Stimulated activated CD8-positive, alpha-beta memory T cell treated with anti-CD3 and anti-CD28 coated beads, Interleukin-4, amount 100 ng/mL, for 48 hours (primary cell): ENCODE data around the gene FGG.
"Not testable (repeated sequence)": the region's sequence is repeated elsewhere in the genome, so short reads cannot be mapped to it uniquely, and the experiment has no call there.

Source experiments
- DNase-seq: peaks from one replicate; pipeline ENCODE4 v3.0.0-alpha.2; 2020

FGG gene

DNA sequence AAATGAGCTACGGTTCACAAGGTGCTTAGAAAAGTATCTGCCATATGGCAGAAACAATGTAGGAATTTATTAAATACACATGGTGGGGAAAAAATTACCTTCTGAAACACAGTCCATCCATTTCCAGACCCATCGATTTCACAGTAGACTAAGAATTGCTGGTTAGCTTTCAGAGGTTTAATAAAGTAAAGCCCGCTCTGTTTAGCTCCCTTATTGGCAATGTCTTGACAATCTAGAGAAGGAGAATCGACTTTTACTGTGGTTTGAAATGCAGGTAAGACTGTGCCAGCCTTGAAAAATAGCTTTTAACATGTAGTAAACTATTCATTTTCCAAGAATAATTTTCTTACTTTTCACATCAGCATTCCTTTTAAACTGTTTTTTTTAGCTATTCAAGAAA lies 2.9 kb downstream of the FGG start:
- DNase-seq: no peak

DNA sequence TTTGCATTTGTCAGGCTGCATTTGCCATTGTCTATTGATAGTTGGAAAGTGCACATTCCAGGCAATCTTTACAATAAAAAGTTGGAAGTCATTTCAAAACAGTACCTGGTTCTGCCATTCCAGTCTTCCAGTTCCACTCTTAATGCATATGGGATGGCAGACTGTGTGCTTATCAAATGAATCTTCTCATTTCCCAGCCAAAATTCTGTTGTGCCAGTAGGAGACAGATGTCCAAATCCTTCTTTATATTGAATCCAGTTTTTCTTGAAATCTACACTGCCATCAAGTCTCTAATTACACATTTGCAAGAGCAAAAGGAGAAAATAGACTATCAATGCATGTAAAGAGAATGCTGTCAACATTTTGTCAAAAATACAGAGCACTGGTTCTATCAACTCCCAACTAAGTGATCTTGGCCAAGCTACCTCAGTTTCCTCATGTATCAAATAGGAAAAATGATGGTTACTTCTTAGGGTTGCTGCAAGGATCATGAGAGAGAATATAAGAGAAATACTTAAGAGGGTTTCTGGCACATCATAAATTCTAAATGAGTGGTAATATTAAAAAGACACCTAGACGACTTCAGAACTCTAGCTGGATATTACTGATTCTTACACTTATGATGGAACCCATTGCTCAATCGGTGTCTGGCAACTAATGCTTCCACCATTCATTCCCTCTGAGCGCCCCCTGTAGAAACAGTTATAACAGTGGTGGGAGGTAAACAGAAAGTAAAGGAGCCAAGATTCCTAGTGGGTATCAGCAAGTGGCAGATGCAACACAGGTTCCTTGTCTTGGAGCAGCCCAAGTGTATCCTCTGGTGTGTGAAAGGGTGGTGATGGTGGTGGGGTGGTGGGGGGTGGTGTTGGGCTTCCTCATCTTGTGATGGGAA lies 3.8 kb downstream of the FGG start:
- DNase-seq: no peak

DNA sequence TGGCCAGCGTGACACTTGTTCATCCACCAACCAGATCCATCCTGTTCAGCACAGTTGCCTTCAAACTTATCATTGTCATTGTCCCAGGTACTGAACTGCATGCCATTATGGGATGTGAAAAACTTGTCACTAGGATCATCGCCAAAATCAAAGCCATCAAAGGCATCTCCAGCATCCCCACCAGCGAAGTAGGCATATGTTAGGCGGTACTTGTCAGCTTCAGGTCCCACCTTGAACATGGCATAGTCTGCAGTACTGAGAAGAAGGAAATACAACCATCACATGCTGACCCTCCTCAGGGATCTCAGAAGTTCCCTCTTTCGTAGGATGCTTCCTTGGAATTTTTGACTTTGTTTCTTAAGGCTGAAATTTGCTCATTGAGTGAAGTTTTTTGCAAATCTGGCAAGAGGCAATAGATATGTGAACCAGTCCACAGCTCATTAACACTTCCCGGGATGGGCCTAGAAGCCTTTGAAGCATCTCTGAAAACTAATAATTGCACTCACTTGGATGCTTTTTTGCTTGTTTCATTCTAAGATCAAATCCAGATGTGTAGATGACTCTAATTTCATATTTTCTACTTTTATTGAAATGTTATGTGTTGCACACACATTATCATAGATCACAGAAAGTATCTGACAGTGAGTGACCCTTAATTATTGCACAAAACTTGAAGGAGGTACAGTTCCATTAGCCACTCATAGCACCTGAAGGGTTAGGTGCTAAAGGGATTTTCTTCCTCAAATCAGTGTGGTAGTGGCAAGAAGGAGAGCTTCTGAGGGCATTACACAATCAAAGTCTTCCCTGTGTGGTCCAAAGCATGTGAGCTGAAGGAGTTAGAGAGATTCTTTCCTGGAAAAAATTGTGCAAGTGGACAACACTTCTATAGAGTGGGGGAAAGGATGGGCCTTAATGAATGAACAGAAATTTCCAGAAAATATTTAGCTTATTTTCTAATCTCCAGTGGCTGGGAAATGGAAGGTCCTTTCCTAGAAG lies 5.4 kb downstream of the FGG start:
- DNase-seq: no peak

DNA sequence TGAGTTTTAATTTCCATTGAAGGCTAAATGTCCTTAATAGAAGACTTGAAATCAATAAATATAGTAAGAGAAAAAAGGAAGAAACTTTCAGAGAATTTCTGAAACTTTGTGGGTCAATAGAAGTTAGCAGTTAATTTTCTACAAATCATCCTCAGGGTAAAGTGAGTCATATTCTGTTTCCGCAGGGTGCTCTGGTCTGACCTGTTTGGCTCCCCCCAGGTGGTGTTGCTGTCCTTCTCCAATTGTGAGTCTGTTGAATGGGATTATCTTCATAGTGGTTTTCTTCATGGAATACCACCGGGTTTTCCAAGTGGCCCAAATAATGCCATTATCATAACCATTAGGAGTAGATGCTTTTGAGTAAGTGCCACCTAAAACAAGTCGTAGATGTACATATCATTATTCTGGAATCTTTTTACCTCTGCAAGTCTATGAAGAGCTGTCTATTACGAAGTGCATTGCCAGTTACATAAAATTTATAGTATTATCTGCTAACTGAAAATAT lies 7.7 kb downstream of the FGG start:
- DNase-seq: no peak

DNA sequence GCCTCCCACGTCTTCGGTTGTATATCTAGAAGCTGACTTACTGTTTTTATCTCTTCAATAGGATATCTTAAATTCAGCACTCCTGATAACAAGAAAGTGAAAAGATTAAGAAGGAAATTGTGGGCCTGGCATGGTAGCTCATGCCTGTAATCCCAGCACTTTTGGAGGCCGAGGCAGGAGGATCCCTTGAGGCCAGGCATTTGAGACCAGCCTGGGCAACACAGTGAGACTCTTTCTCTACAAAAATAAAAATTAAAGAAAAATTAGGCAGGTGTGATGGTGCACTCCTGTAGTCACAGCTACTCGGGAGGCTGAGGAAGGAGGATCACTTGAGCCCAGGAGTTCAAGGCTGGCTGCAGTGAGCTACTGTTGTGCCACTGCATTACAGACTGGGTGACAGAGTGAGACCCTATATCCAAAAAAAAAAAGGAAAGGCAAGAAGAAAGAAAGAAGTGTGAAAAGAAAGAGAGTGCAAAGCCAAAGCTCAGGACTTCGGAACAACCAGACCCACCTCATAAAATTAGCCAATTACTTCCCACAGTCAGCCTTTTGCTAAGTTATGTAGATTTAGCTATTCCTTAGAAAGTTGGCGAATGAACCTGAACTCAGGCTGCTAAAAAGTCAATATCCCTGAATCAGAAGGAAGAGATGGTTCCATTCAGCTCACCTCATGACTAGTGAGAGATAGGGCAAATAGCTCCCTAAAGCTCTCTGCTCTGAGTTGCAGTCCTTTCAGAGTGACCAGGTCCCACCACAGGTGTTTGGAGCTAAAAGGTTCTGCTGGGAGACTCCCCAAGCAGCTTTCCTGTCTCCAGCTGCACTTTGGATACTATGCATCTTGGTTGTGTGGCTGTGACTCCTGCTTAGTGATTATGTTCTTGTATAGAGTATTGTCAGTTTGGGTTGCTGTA lies 9.2 kb downstream of the FGG start:
- DNase-seq: no peak

DNA sequence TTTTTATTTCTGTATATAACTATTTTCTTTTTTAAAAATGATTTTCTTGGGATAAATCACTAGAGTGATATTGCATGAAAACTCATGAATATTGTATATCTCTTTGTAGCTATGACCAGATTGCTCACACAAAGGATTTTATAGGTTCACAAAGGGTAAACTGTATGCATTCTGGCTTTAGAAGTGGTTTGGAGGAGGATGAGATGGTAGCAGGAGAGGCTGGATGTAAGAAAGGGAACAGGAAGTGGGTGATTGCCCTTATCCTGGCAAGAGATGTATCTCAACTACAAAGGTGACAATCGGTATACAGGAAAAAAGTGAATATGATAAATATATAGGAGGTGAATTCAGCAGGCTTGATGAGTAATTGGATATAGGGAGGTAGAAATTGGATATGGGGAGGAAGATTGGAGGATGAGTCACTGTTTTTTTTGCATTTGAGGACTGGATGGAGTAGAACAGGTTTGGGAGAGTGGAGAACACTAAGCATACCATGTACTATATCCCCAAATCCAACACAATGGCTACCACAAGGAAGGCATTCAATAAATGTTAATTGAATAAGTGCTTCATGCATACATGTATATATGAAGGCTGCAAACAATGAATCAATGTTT lies 9.9 kb downstream of the FGG start:
- no peak for DNase-seq

DNA sequence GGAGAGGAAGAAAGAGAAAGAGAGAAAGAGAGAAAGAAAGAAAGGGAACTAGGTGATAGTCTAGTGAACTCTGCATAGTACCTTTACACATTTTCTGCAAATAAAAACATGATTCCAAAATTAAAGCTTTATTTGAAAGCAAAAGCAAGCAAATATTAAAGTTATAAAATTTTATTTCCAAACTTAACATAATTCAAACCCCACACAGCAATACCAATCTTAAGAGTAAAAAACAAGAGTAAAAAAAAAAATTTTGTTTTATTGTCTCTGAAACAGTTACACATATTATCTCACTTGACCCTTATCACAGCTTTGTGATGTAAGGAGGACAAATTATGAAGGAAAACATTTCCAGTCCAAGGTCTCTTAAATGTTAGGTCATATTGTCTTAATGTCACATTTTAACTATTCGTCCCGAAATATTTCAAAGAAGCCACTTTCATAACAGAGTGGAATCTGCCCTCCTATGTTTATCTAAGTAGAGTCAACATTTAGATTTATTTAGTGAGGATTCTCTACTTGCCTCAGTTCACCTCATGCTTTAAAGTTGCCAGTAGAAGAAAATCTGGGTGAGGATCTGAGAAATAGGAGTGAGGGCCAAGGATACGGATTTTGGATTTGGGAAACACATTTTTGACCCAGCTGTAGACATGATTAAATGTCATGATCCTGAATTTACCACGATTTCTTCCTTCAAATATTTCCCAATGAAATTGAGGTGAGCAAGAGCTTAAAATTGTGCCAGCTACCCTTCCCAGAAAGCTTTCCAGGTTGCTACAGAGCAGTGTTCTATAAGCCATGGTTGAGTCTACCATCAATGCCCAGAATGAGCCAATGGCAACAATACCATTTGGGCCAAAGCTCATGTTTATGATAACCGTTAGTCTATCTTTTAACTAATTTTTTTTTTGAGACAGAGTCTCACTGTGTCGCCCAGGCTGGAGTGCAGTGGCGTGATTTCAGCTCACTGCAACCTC lies 14.4 kb downstream of the FGG start:
- no peak for DNase-seq

DNA sequence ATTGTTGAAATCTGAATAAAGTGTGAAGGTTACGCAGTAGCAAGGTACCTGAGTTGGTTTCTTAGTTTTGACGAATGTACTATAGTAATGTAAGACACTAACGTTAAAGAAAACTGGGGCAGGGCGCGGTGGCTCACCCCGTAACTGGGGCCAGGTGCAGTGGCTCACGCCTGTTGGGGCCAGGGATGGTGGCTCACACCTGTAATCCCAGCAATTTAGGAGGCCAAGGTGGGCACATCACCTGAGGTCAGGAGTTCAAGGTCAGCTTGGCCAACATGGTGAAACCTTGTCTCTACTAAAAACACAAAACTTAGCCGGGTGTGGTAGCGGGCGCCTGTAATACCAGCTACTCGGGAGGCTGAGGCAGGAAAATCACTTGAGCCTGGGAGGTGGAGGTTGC lies 15.2 kb downstream of the FGG start:
- not testable (repeated sequence) for DNase-seq

DNA sequence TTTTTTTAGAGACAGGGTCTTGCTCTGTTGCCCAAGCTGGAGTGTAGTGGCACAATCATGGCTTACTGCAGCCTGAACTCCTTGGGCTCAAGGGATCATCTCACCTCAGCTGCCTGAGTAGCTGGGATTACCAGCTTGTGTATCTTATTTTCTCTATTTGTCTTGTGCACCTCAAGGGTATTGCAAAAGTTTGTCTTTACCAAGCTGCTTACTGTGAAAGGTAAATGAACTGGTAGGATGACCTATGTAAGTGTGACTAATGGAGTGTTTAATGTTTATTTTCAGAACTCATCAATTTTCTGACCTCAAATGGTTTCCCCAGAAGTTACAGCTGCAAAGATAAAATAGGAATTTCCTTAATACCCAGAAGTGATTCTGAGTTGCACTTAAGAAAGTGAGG lies 16.6 kb downstream of the FGG start:
- DNase-seq: no peak

DNA sequence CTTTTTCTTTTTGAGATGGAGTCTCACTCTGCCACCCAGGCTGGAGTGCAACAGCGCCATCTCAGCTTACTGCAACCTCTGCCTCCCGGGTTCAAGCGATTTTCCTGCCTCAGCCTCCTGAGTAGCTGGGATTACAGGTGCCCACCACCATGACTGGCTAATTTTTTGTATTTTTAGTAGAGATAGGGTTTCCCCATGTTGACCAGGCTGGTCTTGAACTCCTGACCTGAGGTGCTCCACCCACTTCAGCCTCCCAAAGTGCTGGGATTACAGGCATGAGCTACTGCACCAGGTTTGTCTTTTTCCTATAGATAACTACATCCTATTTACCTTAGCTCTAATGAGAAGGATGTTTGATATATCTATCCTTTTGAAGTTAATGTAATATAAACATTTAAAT lies 18.1 kb downstream of the FGG start:
- DNase-seq: not testable (repeated sequence)

DNA sequence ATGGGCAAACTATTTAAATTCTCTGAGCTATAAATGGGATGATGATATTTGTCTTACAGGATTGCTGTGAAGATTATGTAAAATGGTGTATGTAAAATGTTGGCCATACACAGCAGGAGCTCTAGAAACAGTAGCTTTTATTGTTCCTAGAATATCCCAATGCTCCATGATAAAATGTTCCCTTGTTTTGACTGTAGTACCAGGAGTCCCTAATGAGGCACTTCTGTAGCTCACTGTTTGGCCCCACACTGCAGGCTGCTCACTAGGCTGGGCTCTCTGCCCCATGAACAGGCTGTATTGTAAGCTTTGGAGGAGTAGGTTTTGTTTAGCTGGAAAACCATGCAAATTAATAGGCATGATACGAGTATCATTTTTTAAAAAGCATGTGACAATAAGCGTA lies 18.6 kb downstream of the FGG start:
- no peak for DNase-seq

DNA sequence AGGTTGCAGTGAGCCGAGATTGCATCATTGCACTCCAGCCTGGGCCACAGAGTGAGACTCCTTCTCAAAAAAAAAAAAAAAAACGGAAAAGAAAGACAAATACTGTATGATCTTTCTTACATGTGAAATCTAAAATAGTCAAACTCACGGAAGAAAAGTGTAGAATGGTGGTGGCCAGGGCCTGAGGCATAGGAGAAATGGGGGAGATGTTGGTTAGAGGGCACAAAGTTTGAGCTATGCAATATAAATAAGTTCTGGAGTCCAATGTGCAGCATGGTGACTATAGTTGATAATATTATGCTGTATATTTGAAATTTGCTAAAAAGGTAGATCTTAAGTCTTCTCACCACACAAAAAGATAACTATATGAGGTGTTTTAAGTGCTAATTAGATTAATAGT lies 20.6 kb downstream of the FGG start:
- DNase-seq: no peak

DNA sequence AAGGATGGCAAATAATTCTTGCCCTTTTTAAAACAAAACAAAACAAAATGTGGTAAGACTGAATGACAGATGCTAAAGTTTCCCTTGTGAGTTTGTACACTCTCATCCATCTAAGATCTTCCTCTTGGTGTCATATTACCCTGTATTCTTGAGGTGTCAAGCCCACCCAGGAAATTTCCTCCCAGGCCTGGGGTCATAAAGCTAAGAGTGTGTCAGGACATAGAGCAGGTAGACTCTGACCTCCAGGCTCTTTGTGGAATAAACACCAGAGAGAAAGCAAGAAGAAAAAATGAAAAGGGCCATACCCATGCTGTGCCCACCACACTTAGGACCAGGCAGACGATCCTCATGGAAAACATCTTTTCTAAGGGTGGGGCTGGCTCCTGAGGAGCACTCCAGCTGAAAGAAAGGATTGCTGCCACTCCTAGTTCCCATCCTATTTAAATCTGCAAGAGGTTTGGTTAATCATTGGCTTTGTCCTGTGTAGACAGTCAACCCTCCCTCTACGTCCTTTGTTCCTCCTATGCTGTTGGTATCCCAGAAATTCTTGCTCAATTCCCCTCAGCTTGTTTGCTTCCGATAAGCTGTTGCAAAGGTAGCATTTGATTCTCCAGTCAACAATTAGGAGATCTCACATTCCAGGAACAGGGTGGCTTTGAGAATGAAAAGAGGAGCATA lies 22.0 kb downstream of the FGG start, which contains the start of gene FGA:
Gene FGA, minus strand, starts transcription at position 414 of the 678 bp plus-strand sequence. Its CDS starts 55 bp downstream, at position 359.
- no peak for DNase-seq

DNA sequence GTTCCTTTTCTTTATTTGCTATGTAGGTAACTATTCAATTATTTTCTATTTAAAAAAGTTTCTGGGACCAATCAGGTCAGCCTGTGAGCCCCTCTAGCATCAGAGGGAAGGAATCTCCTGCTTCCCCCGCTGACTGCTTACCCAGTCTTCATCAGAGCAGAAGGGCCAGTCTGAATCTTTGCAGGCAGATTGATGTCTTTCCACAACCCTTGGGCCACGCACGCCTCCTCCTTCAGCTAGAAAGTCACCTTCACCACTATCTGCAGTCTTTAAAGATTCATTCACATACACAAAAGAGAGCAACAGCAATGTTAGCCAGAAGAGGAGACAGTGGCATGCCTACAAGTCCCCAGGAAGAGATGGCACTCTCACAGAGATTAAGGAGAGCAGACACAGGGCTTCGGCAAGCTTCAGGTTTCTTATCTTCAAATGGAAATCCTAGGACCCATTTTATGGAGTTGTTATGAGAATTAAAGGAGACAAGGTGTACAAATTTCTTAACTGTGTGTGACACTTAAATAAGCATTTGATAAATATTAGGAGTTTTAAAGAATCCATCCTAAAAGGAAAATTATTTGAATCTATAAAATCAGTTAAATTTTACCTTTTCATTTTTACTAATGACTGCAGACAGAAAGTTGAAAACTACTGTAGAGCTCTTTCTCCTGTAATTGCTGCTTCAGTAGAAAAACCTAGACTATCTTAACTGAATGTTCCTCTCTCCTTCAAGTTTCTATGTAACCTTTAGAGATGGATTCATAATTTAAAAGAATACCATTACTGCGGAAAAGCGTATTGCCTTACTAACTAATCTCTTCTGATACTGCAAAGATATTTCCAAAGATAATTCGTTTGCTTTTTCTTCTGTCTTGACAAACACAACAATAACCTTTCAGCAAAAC lies 22.9 kb downstream of the FGG start:
- no peak for DNase-seq

DNA sequence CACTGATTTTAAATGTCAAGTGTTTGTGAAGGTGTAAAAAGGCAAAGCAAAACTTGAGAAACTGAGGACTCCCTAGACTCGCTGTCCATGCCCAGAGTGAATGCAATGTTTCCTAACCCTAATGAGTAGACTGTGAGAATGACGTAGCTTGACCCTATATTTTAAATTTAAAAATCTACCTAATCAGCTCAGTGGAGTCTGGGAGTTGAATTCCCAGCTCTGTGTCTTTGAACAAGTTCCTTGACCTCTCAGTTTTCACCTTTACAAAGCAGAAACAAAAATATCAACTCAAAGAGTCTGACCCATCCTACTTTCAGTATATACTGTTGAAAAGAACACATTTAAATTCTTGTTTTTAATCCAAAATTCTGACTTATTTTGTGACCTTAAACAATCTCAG lies 24.3 kb downstream of the FGG start:
- no peak for DNase-seq

DNA sequence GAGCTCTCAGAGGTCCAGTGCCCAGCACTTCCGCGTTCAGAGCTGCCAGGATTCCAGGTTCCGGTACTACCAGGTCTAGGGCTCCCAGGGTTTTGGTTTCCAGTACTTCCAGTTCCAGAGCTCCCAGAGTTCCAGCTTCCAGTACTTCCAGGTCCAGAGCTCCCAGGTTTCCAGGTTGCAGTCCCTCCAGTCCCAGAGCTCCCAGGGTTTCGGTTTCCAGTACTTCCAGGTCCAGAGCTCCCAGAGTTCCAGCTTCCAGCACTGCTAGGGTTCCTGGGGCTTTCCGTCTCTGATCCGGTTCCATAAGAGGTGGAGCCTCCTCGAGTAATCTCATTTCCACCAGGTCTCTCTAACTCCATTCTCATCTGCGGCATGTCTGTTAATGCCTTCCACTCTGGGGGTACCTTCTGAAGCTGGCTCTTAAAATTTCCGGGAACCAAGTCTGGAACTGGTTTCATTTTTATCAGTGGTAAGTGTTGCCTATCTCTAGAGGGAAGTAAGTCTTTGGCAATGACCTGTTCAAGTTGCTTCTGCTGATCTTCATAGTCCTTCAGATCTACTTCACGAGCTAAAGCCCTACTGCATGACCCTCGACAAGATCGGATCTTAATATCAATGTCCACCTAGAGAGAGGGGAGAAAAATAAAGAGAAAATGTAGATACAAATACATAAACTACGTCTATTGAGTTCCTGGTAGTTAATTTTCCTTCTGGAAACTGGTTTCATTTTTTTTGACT lies 26.0 kb downstream of the FGG start:
- DNase-seq: no peak

DNA sequence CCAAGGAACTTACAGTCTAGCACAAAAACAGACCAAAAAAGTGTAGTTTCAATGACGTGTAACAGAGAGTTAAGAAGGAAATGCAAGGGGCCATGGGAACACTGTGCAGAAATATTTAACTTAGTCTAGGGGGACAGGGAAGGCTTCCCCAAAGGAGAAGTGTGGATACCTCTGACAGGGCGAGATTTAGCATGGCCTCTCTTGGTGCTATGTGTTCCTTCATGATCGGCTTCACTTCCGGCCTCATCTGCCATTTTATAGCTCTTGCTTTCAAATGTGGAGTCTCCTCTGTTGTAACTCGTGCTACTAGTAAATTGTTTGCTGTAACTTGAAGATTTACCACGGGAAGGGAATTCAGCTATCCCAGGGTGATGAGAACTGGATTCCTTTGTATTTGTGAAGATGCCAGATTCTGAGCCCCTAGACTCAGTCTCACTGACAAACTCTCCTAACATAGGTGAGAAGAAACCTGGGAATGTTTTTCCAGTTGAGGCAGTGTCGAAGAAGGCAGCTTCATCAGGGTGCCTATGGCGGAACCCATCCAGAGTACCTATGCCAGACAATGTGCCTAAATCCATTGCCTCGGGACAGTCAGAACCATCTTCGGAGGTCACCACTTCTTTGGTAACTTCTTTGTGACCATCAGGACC lies 27.0 kb downstream of the FGG start:
- DNase-seq: no peak

DNA sequence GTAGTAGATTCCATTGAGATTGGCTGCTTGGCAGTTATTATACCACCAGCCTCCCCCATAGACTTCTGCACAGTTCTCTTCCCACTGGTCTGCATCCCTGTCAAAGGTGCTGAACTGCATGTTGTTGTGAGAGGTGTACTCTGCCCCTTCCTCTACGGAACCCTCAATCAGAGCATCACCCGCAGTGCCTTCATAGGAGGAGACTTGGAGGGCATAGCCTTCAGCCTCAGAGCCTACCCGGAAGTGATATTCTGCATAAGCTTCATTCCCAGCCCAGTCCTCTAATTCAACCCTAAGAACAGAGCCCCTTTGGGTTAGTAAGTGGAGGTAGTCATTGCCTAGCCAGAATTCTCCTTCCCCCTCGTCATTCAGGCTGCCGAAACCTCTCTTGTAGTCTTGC lies 28.2 kb downstream of the FGG start:
- no peak for DNase-seq
